ENCODE measurements around the gene MTMR2.

DNA sequence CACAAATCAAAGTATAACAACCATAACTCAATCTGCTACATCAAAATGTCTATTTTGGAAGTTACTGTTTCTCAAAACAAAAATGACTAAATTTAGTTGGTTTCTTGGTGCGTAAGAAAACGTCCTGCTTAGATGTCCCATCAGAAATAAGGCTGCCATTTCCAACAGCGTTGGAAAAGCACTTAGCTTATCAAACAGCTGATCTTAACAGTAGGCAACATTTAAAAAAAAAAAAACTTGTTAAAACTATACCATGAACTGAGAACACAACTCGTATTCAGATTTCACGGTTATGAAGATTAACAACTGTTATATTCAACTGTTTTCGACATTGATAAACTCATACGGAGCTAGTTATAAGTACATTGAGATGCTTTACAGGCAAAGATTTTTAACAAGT, 131.2 kb downstream of the MTMR2 start:
- TF ChIP-seq POLR2A (IDR thresholded peaks at IDR 0.05; ENCODE audit: low read depth, low read length) (no peak), POLR2AphosphoS5 (IDR thresholded peaks at IDR 0.05; ENCODE audit: low read depth, low read length) (no peak), TAF1 (IDR thresholded peaks at IDR 0.05; ENCODE audit: low read depth, low read length) (no peak)
